Measurements from ENCODE around the gene AQP9. TPM values are rescaled to one million over a fixed set of nuclear protein-coding genes. Genes with fewer than 3 reads are reported as not detected.

The AQP9 gene
- total RNA-seq, 1 donor, result under 0.01 TPM

GRCh38 chr15:58139276-58139988, 1.3 kb downstream of the AQP9 start:
- no peak overlapping the region for H3K4me3 ChIP-seq (ENCODE audit: insufficient read depth, low read length)
- no peak overlapping the region for H3K27ac ChIP-seq (ENCODE audit: low read depth, low read length)
- H3K4me1 ChIP-seq (ENCODE audit: insufficient read depth, low read length), result no peaks in the 10 kb centered on the region
- H2AFZ ChIP-seq (ENCODE audit: low read length), result no peak overlapping the region
- no peak for DNase-seq (ENCODE audit: insufficient read length, low spot score, missing footprints)
- H3K79me2 ChIP-seq (ENCODE audit: insufficient read depth, low read length), result no peaks in the 10 kb centered on the region
- no peaks in the 10 kb centered on the region for H3K36me3 ChIP-seq (ENCODE audit: insufficient read depth, low read length)
- H4K20me1 ChIP-seq (ENCODE audit: insufficient read depth, low read length), result no peaks in the 10 kb centered on the region
- H3K4me2 ChIP-seq (ENCODE audit: insufficient read depth, low read length), result no peak overlapping the region
- no peaks in the 10 kb centered on the region for H3K9me3 ChIP-seq (ENCODE audit: low read depth, low read length)
- peaks cover 40% of the 10 kb centered on the region for H3K27me3 ChIP-seq (ENCODE audit: insufficient read depth, low read length)
- no peak for TF ChIP-seq CTCF (IDR thresholded peaks at IDR 0.05; ENCODE audit: extremely low read depth, low read depth, low read length)

- no peaks in the 10 kb centered on the region for H3K4me1 ChIP-seq (ENCODE audit: insufficient read depth, low read length)
- H3K27ac ChIP-seq (ENCODE audit: low read depth, low read length), result no peak overlapping the region
- H3K4me3 ChIP-seq (ENCODE audit: insufficient read depth, low read length), result no peak overlapping the region
- H4K20me1 ChIP-seq (ENCODE audit: insufficient read depth, low read length), result no peaks in the 10 kb centered on the region
- no peak overlapping the region for H2AFZ ChIP-seq (ENCODE audit: low read length)
- no peak for TF ChIP-seq CTCF (IDR thresholded peaks at IDR 0.05; ENCODE audit: extremely low read depth, low read depth, low read length)
- no peak for DNase-seq (ENCODE audit: insufficient read length, low spot score, missing footprints)
- H3K4me2 ChIP-seq (ENCODE audit: insufficient read depth, low read length), result no peak overlapping the region
- H3K9me3 ChIP-seq (ENCODE audit: low read depth, low read length), result no peaks in the 10 kb centered on the region
- H3K79me2 ChIP-seq (ENCODE audit: insufficient read depth, low read length), result no peaks in the 10 kb centered on the region
- peaks cover 37% of the 10 kb centered on the region for H3K27me3 ChIP-seq (ENCODE audit: insufficient read depth, low read length)
- no peaks in the 10 kb centered on the region for H3K36me3 ChIP-seq (ENCODE audit: insufficient read depth, low read length)
Observed at GRCh38 chr15:58139989-58140522, 1.9 kb downstream of the AQP9 start.

GRCh38 chr15:58141894-58142293, 3.7 kb downstream of the AQP9 start:
- Histone ChIP-seq H3K4me2 (ENCODE audit: insufficient read depth, low read length) (no peak overlapping the region), H3K27me3 (ENCODE audit: insufficient read depth, low read length) (peaks cover 25% of the 10 kb centered on the region), H2AFZ (ENCODE audit: low read length) (no peak overlapping the region), H3K4me3 (ENCODE audit: insufficient read depth, low read length) (no peak overlapping the region), H3K27ac (ENCODE audit: low read depth, low read length) (no peak overlapping the region), H3K4me1 (ENCODE audit: insufficient read depth, low read length) (no peaks in the 10 kb centered on the region), H4K20me1 (ENCODE audit: insufficient read depth, low read length) (no peaks in the 10 kb centered on the region), H3K9me3 (ENCODE audit: low read depth, low read length) (no peaks in the 10 kb centered on the region), H3K36me3 (ENCODE audit: insufficient read depth, low read length) (no peaks in the 10 kb centered on the region), H3K79me2 (ENCODE audit: insufficient read depth, low read length) (no peaks in the 10 kb centered on the region)
- no peak for DNase-seq (ENCODE audit: insufficient read length, low spot score, missing footprints)
- no peak for TF ChIP-seq CTCF (IDR thresholded peaks at IDR 0.05; ENCODE audit: extremely low read depth, low read depth, low read length)

- Histone ChIP-seq H4K20me1 (ENCODE audit: insufficient read depth, low read length) (no peaks in the 10 kb centered on the region), H2AFZ (ENCODE audit: low read length) (no peak overlapping the region), H3K4me2 (ENCODE audit: insufficient read depth, low read length) (no peak overlapping the region), H3K9me3 (ENCODE audit: low read depth, low read length) (no peaks in the 10 kb centered on the region), H3K27ac (ENCODE audit: low read depth, low read length) (no peak overlapping the region), H3K79me2 (ENCODE audit: insufficient read depth, low read length) (no peaks in the 10 kb centered on the region), H3K4me3 (ENCODE audit: insufficient read depth, low read length) (no peak overlapping the region), H3K36me3 (ENCODE audit: insufficient read depth, low read length) (no peaks in the 10 kb centered on the region), H3K27me3 (ENCODE audit: insufficient read depth, low read length) (peaks cover 16% of the 10 kb centered on the region), H3K4me1 (ENCODE audit: insufficient read depth, low read length) (peaks cover 2% of the 10 kb centered on the region)
- TF ChIP-seq CTCF (IDR thresholded peaks at IDR 0.05; ENCODE audit: extremely low read depth, low read depth, low read length), result no peak
- no peak for DNase-seq (ENCODE audit: insufficient read length, low spot score, missing footprints)
Observed at GRCh38 chr15:58142827-58143461, 4.8 kb downstream of the AQP9 start.
